ENCODE data around the gene WASHC1. TPM values are rescaled to one million over a fixed set of nuclear protein-coding genes. Genes with fewer than 3 reads are reported as not detected.
A peak's percentile ranks its signal among the peaks of the same experiment; 100 is the strongest.
"Not testable (repeated sequence)": the region's sequence is repeated elsewhere in the genome, so short reads cannot be mapped to it uniquely, and the experiment has no call there.

The WASHC1 gene
- total and polyA plus RNA-seq, 11 donors: 2.7 to 14.7 (median 9.5) TPM

- WGBS, 4 donors: 96 to 97% methylated on average over 4 to 5 of the region's 6 CpGs; no CpG with 5 or more reads in 2 of the 4 donors
Measured at GRCh38 chr9:16875-17274, 12.4 kb downstream of the WASHC1 start.

GRCh38 chr9:14129-14809 lies 15.0 kb downstream of the WASHC1 start:
- H3K36me3 ChIP-seq; H3K4me1 ChIP-seq; H3K4me3 ChIP-seq; ATAC-seq; H3K27ac ChIP-seq; intact Hi-C loops (cut with DNase I); H3K9me3 ChIP-seq; H3K27me3 ChIP-seq: not testable (repeated sequence)
- peak in 4 of 5 donors; percentile 38 to 57 (median 45) for DNase-seq
- 60 to 93% (median 81%) methylated on average over 1 to 9 of the region's 10 CpGs for WGBS, 4 donors

More at GRCh38 chr9:16875-17274, 12.4 kb downstream of the WASHC1 start:
- H3K9me3 ChIP-seq; H3K36me3 ChIP-seq; intact Hi-C loops (cut with DNase I); ATAC-seq; H3K4me3 ChIP-seq; H3K27ac ChIP-seq; H3K27me3 ChIP-seq; H3K4me1 ChIP-seq: not testable (repeated sequence)
- DNase-seq: peak in 1 of 5 donors; percentile 11

DNA sequence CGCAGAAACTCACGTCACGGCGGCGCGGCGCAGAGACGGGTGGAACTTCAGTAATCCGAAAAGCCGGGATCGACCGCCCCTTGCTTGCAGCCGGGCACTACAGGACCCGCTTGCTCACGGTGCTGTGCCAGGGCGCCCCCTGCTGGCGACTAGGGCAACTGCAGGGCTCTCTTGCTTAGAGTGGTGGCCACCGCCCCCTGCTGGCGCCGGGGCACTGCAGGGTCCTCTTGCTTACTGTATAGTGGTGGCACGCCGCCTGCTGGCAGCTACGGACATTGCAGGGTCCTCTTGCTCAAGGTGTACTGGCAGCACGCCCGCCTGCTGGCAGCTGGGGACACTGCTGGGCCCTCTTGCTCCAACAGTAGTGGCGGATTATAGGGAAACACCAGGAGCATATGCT lies 18.1 kb downstream of the WASHC1 start:
- H3K27ac ChIP-seq; H3K4me1 ChIP-seq; H3K4me3 ChIP-seq; H3K27me3 ChIP-seq; H3K9me3 ChIP-seq; intact Hi-C loops (cut with DNase I); H3K36me3 ChIP-seq; ATAC-seq: not testable (repeated sequence)
- WGBS, 4 donors: 39 to 70% (median 66%) methylated on average over 9 to 19 of the region's 26 CpGs; no CpG with 5 or more reads in 1 of the 4 donors
- DNase-seq: peak; percentile 29 to 78 (median 62)
- TF ChIP-seq CTCF (IDR thresholded peaks at IDR 0.05): peak in 11 of 12 donors; percentile 10 to 54 (median 36)

DNA sequence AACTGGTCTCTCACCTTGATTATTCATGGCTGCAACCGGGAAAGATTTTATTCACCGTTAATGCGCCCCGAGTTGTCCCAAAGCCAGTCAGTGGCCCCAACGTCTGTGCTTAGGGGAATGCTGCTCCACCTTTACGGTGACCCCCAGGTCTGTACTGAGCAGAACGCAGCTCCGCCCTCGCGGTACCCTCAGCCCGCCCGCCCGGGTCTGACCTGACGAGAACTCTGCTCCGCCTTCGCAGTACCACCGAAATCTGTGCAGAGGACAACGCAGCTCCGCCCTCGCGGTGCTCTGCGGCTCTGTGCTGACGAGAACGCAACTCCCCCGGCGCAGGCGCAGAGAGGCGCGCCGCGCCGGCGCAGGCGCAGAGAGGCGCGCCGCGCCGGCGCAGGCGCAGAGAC lies 18.6 kb downstream of the WASHC1 start:
- H3K9me3 ChIP-seq; H3K27me3 ChIP-seq; H3K36me3 ChIP-seq; intact Hi-C loops (cut with DNase I); H3K4me3 ChIP-seq; H3K27ac ChIP-seq; H3K4me1 ChIP-seq: not testable (repeated sequence)
- DNase-seq: peak in 3 of 5 donors; percentile 44 to 64 (median 48)
- WGBS, 4 donors: 63 to 79% (median 70%) methylated on average over 16 to 41 of the region's 41 CpGs
- peak in 2 of 4 donors; percentile 83 to 84 for ATAC-seq

GRCh38 chr9:10207-10606 lies 19.0 kb downstream of the WASHC1 start:
- intact Hi-C loops (cut with DNase I); H3K36me3 ChIP-seq; H3K4me3 ChIP-seq; H3K27me3 ChIP-seq; H3K9me3 ChIP-seq; H3K27ac ChIP-seq; H3K4me1 ChIP-seq: not testable (repeated sequence)
- peak in 2 of 4 donors; percentile 62 to 79 for ATAC-seq
- peak in 1 of 5 donors; percentile 14 for DNase-seq
- WGBS, 4 donors: 59 to 78% (median 69%) methylated on average over 2 to 9 of the region's 13 CpGs

Other genes starting within 250 kb of the WASHC1 start
- under 1 TPM in 2 of 9 donors, not detected in 7; 0.09 to 0.15 TPM for gene FOXD4, start 89.0 kb upstream of the WASHC1 start, total RNA-seq
- gene FOXD4, start 89.0 kb upstream of the WASHC1 start, polyA plus RNA-seq: under 1 TPM; 0.08 to 0.26 TPM
- gene ZNG1A, start 149.6 kb upstream of the WASHC1 start, total RNA-seq: 10 to 100 TPM in 8 of 9 donors, 1 to 10 TPM in 1; 8.1 to 27.9 (median 20.6) TPM
- gene ZNG1A, start 149.6 kb upstream of the WASHC1 start, polyA plus RNA-seq: 10 to 100 TPM; 15.0 to 55.6 TPM
- 10 to 100 TPM in 2 of 9 donors, 1 to 10 TPM in 7; 2.2 to 36.1 (median 3.0) TPM for gene DOCK8, start 185.4 kb upstream of the WASHC1 start, total RNA-seq
- 1 to 10 TPM; 1.2 to 1.3 TPM for gene DOCK8, start 185.4 kb upstream of the WASHC1 start, polyA plus RNA-seq

All from heart left ventricle (tissue), 16 donors.